PFSK-1 (cell line): ENCODE results near the gene LZTS2.
A peak's percentile ranks its signal among the peaks of the same experiment; 100 is the strongest.

ENCODE experiments used
- FOXP2 ChIP-seq: optimal IDR thresholded peaks from 2 replicates; pipeline ENCODE3; 2011; ENCODE audit warnings: borderline replicate concordance, control low read depth, inconsistent platforms; ENCODE audit not compliant: insufficient read depth; ENCODE audit errors: extremely low read length, extremely low read depth
- POLR2AphosphoS5 ChIP-seq: IDR thresholded peaks from 2 replicates; pipeline ENCODE4 v1.6.1; 2012; ENCODE audit warnings: low read depth, mild to moderate bottlenecking, control low read depth, low read length, moderate library complexity
- REST ChIP-seq, 2 experiments: IDR thresholded peaks; 2 replicates each; pipeline versions ENCODE4 v1.6.1 to v1.8.0; 2011 to 2012; ENCODE audit warnings: low read depth in 2 of 2, low read length in 2 of 2, control low read depth in 1 of 2, inconsistent platforms in 1 of 2, mild to moderate bottlenecking in 1 of 2, moderate library complexity in 1 of 2; ENCODE audit not compliant: insufficient read depth in 1 of 2
- SIN3A ChIP-seq: IDR thresholded peaks from 2 replicates; pipeline ENCODE4 v1.6.1; 2012; ENCODE audit warnings: mild to moderate bottlenecking, low read length, moderate library complexity, borderline replicate concordance; ENCODE audit not compliant: insufficient read depth
- TAF1 ChIP-seq: IDR thresholded peaks from 2 replicates; pipeline ENCODE4 v1.6.1; 2012; ENCODE audit warnings: low read length, control low read depth, borderline replicate concordance; ENCODE audit not compliant: insufficient read depth

Gene LZTS2

GRCh38 chr10:101040851-101041250 lies 41.2 kb downstream of the LZTS2 start:
- no peak for TF ChIP-seq REST (IDR thresholded peaks at IDR 0.05; ENCODE audit: insufficient read depth in 1 of 2, low read depth in 2 of 2, low read length in 2 of 2)
- no peak for TF ChIP-seq SIN3A
- no peak for TF ChIP-seq TAF1
- no peak for TF ChIP-seq FOXP2
- no peak for TF ChIP-seq POLR2AphosphoS5

GRCh38 chr10:101041252-101041761 lies 41.7 kb downstream of the LZTS2 start:
- TF ChIP-seq POLR2AphosphoS5 (no peak), FOXP2 (no peak), REST (IDR thresholded peaks at IDR 0.05; ENCODE audit: insufficient read depth in 1 of 2, low read depth in 2 of 2, low read length in 2 of 2) (no peak), TAF1 (no peak), SIN3A (no peak)

- TF ChIP-seq REST (IDR thresholded peaks at IDR 0.05; ENCODE audit: insufficient read depth in 1 of 2, low read depth in 2 of 2, low read length in 2 of 2), result no peak
- TF ChIP-seq TAF1, result no peak
- no peak for TF ChIP-seq FOXP2
- TF ChIP-seq POLR2AphosphoS5, result no peak
- no peak for TF ChIP-seq SIN3A
These were observed 42.5 kb downstream of the LZTS2 start for GRCh38 chr10:101042118-101042517.

- TF ChIP-seq FOXP2, result no peak
- TF ChIP-seq POLR2AphosphoS5, result peak; percentile 67; the same call in 1 of the 2 replicates
- TF ChIP-seq TAF1, result 0 out of 2 replicates have a peak, but pooled peaks have one; percentile 13
These were observed 43.2 kb downstream of the LZTS2 start for GRCh38 chr10:101042667-101043362.

- TF ChIP-seq FOXP2, result no peak
- 0 out of 2 replicates have a peak, but pooled peaks have one; percentile 29 for TF ChIP-seq SIN3A
These were observed 43.7 kb downstream of the LZTS2 start for GRCh38 chr10:101043363-101043707.

- TF ChIP-seq FOXP2 (no peak), SIN3A (no peak), POLR2AphosphoS5 (no peak), TAF1 (no peak), REST (IDR thresholded peaks at IDR 0.05; ENCODE audit: insufficient read depth in 1 of 2, low read depth in 2 of 2, low read length in 2 of 2) (no peak)
These were observed 44.5 kb downstream of the LZTS2 start for GRCh38 chr10:101044117-101044516.
